GM12878 (cell line): ENCODE data around the gene INIP. TPM values are rescaled to one million over a fixed set of nuclear protein-coding genes. Genes with fewer than 3 reads are reported as not detected.

Source experiments
- ATAC-seq: fragments of 200-7000 bp; cut with Tn5 transposase; 3 replicates; pipeline ENCODE4 v1.9.1; 2020; ENCODE audit warnings: mild to moderate bottlenecking, moderate library complexity
- BruUV-seq: library from RNA; stranded (reverse); fragments of 400-500 nt; replicated peaks from 2 replicates; lab custom pipeline; 2021; lab: Mats Ljungman, UMichigan
- CTCF ChIA-PET: fragments of 300-600 bp; sonication (Branson Sonifier 250); formaldehyde crosslinking; extraction: SDS; loops from one replicate; lab custom pipeline; 2021; ENCODE audit warnings: inconsistent platforms; lab: Yijun Ruan, JAX
- POLR2A ChIA-PET: fragments of 350-600 bp; formaldehyde crosslinking; extraction: SDS; loops from one replicate; lab custom pipeline; 2021; ENCODE audit warnings: inconsistent platforms; lab: Charles Lee
- RAD21 ChIA-PET: fragments of 300-600 bp; sonication (Branson Sonifier 250); formaldehyde crosslinking; loops from one replicate; lab custom pipeline; 2023; ENCODE audit warnings: antibody characterized with exemption; ENCODE audit not compliant: unreplicated experiment; lab: Charles Lee
- SMC1A ChIA-PET: fragments of 300-600 bp; sonication (Branson Sonifier 250); formaldehyde crosslinking; loops from one replicate; lab custom pipeline; 2023; ENCODE audit not compliant: unreplicated experiment, uncharacterized antibody; lab: Charles Lee
- DNase-seq: peaks from one replicate; pipeline ENCODE4 v3.0.0-alpha.2; 2011; ENCODE audit warnings: low read depth, low spot score
- FAIRE-seq: peaks from 3 replicates; lab custom pipeline; 2011; peaks lifted over from hg19 to GRCh38; lab: Jason Lieb, UNC
- H2AFZ ChIP-seq: 2 replicates; pipeline ENCODE4 v1.6.0; 2011; ENCODE audit warnings: low read depth, low read length, control low read depth; ENCODE audit not compliant: control insufficient read depth
- H3K27ac ChIP-seq: 2 replicates; pipeline ENCODE4 v1.5.1; 2011; ENCODE audit warnings: control low read depth; ENCODE audit not compliant: control insufficient read depth, insufficient read depth
- H3K27me3 ChIP-seq, 2 experiments: replicated peaks in 1 of 2; 2 replicates each; pipeline versions ENCODE4 v1.6.0 to v1.6.1; 2011; ENCODE audit warnings: low read length in 1 of 2; ENCODE audit not compliant: control insufficient read depth in 2 of 2, insufficient read depth in 2 of 2
- H3K36me3 ChIP-seq, 2 experiments: 2 replicates each; pipeline ENCODE4 v1.5.1; 2011; ENCODE audit warnings: low read length in 1 of 2; ENCODE audit not compliant: control insufficient read depth in 2 of 2, insufficient read depth in 2 of 2
- H3K4me1 ChIP-seq: 2 replicates; pipeline ENCODE4 v1.6.1; 2011; ENCODE audit warnings: mild to moderate bottlenecking, low read length, moderate library complexity, mixed read lengths; ENCODE audit not compliant: control insufficient read depth, insufficient read depth
- H3K4me2 ChIP-seq: 2 replicates; pipeline ENCODE4 v1.6.0; 2011; ENCODE audit warnings: control low read depth; ENCODE audit not compliant: control insufficient read depth, insufficient read depth
- H3K4me3 ChIP-seq: fragments of 200-600 bp; sonication (generic); 2 replicates; pipeline ENCODE4 v1.5.1; 2016
- H3K79me2 ChIP-seq: 2 replicates; pipeline ENCODE4 v1.6.0; 2011; ENCODE audit warnings: low read length; ENCODE audit not compliant: control insufficient read depth, insufficient read depth
- H3K9ac ChIP-seq: 2 replicates; pipeline ENCODE4 v1.8.0; 2011; ENCODE audit warnings: low read length, control low read depth, mixed read lengths; ENCODE audit not compliant: control insufficient read depth, insufficient read depth
- H3K9me3 ChIP-seq: replicated peaks from 3 replicates; pipeline ENCODE4 v1.5.1; 2011; ENCODE audit warnings: mild to moderate bottlenecking, low read length; ENCODE audit not compliant: control insufficient read depth, insufficient read depth
- H4K20me1 ChIP-seq: 2 replicates; pipeline ENCODE4 v1.6.0; 2011; ENCODE audit not compliant: control insufficient read depth, insufficient read depth
- CREB1 ChIP-seq: IDR thresholded peaks from 2 replicates; pipeline ENCODE4 v1.6.1; 2012; ENCODE audit warnings: low read depth, mild to moderate bottlenecking, inconsistent platforms
- EGR1 ChIP-seq, 2 experiments: IDR thresholded peaks; 1 replicate in 1 of 2; 2 replicates in 1 of 2; pipeline ENCODE4 v1.6.1; 2011 to 2012; ENCODE audit warnings: low read depth in 2 of 2, low read length in 2 of 2, borderline replicate concordance in 1 of 2, mild to moderate bottlenecking in 1 of 2, moderate library complexity in 1 of 2
- ESRRA ChIP-seq: IDR thresholded peaks from 2 replicates; pipeline ENCODE4 v1.6.1; 2012; ENCODE audit warnings: mild to moderate bottlenecking, low read length, improper control_type of control experiment
- IKZF1 ChIP-seq: fragments of 450-650 bp; conservative IDR thresholded peaks from 2 replicates; pipeline ENCODE4 v1.6.1; 2017; ENCODE audit warnings: antibody characterized with exemption, mild to moderate bottlenecking
- KAT2A ChIP-seq: conservative IDR thresholded peaks from 2 replicates; pipeline ENCODE4 v1.6.1; 2011; ENCODE audit warnings: low read depth, low read length; ENCODE audit not compliant: control insufficient read depth
- NFYA ChIP-seq: IDR thresholded peaks from 2 replicates; pipeline ENCODE4 v1.6.1; 2011; ENCODE audit warnings: low read depth, mild to moderate bottlenecking, low read length, improper control_type of control experiment, borderline replicate concordance
- SIN3A ChIP-seq: IDR thresholded peaks from 2 replicates; pipeline ENCODE4 v1.6.1; 2012; ENCODE audit warnings: low read depth, low read length, improper control_type of control experiment
- SMAD1 ChIP-seq: fragments of 450-650 bp; IDR thresholded peaks from 2 replicates; pipeline ENCODE4 v1.6.1; 2018; ENCODE audit warnings: mild to moderate bottlenecking, low read depth; ENCODE audit not compliant: partially characterized antibody
- ZZZ3 ChIP-seq: IDR thresholded peaks from 2 replicates; pipeline ENCODE4 v1.6.1; 2011; ENCODE audit warnings: low read depth; ENCODE audit not compliant: control insufficient read depth, insufficient read length
- WGBS: methylation state at CpG from one replicate; pipeline ENCODE4 v1.1.6; 2016; ENCODE audit warnings: low lambda C conversion rate; ENCODE audit not compliant: insufficient replicate concordance, insufficient coverage; ENCODE audit errors: missing lambda C conversion rate; 5-methylcytosine and 5-hydroxymethylcytosine counted together
- in situ Hi-C: fragments of 300-500 bp; cut with MboI; formaldehyde crosslinking; loops from 9 replicates; pipeline ENCODE4 v1.14.3; 2018; ENCODE audit warnings: mixed read lengths
- intact Hi-C: fragments of 100-400 bp; cut with micrococcal nuclease; formaldehyde crosslinking; loops from one replicate; pipeline ENCODE4 v1.14.2; 2022; ENCODE audit not compliant: unreplicated experiment
- polyA plus RNA-seq, 11 experiments: library from polyadenylated mRNA; depleted of rRNA in 4 of 11; unstranded in 6 of 11; stranded (reverse) in 5 of 11; fragments of >200 nt; fragmentation: Nextera tagmentation in 4 of 11; fragmentation: Illumina TruSeq in 1 of 11; extraction: Ambion mirVana in 4 of 11; extraction: Trizol in 1 of 11; gene quantifications; 1 replicate in 1 of 11; 2 replicates in 10 of 11; pipeline versions ENCODE4 v1.2.1 to v1.2.3, GENCODE V29; 2011 to 2016; ENCODE audit warnings: inconsistent platforms in 2 of 11, missing spikeins in 2 of 11, low read depth in 1 of 11
- total RNA-seq, 4 experiments: library from RNA; depleted of rRNA in 3 of 4; stranded (reverse); fragments of >200 nt in 3 of 4; fragmentation: Illumina TruSeq in 1 of 4; extraction: Trizol in 1 of 4; gene quantifications; 2 replicates each; pipeline versions ENCODE4 v1.2.1 to v1.2.3, GENCODE V29; 2013 to 2021

INIP gene
- total and polyA plus RNA-seq, 10 of the 15 experiments (the other 5 are each of a cell fraction or from before 2014, with no cell fraction given), result 18.9 to 66.5 (median 37.7) TPM

- no TSS peak for BruUV-seq
- H4K20me1 ChIP-seq, result peaks cover under 1% of the 10 kb centered on the region
- H3K27ac ChIP-seq, result no peak overlapping the region
- RAD21 ChIA-PET, result no interaction called here
- FAIRE-seq, result no peak
- no peak overlapping the region for H3K4me2 ChIP-seq
- SMC1A ChIA-PET, result no interaction called here
- TF ChIP-seq IKZF1 (no peak), NFYA (no peak), SIN3A (no peak), KAT2A (no peak)
- TF ChIP-seq, all 136 proteins: peak for 0
- ATAC-seq (no peak), DNase-seq (no peak)
- no peaks in the 10 kb centered on the region for H3K36me3 ChIP-seq
- peaks cover 8% of the 10 kb centered on the region for H3K4me1 ChIP-seq
- POLR2A ChIA-PET, result no interaction called here
- in situ Hi-C loops (no loop called here), intact Hi-C loops (no loop called here)
- no peaks in the 10 kb centered on the region for H3K9me3 ChIP-seq
- H2AFZ ChIP-seq, result no peak overlapping the region
- no peaks in the 10 kb centered on the region for H3K79me2 ChIP-seq
- H3K4me3 ChIP-seq, result no peak overlapping the region
- no peak overlapping the region for H3K9ac ChIP-seq
- WGBS, result 71% methylated on average over 2 of the region's 2 CpGs
- CTCF ChIA-PET, result interaction anchor here (0.9 kb wide), 1 partner anchor 62 kb away, joined by 3 read pairs; no protein-coding TSS in a partner anchor
- H3K27me3 ChIP-seq, result no peaks in the 10 kb centered on the region; a peak in 1 of 4 replicates
Measured at GRCh38 chr9:112757940-112758339, 40.0 kb upstream of the INIP start.

DNA sequence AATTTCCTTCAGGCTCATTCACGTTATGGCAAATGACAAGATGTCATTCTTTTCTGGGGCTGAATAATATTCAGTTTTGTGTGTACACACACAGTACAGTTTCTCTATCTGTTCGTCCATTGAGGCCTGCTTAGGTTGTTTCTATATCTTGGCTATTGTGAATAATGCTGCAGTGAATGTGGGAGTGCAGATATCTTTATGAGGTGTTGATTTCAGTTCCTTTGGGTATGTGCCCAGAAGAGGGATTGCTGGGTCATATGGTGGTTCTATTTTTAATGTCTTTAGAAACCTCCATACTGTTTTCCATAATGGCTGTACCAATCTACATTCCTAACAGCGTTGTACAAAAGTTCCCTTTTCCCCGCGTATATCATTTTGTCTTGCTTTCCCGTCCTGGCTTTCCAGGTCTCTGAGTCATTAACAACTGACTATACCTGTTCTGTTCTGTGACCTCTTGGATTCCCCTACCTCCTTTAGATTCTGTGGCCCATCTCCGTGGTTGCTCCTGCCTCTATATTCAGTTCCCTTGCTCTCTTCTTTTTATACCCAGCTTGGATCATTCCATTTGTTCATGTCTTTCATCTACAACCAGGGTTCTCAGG lies 39.5 kb upstream of the INIP start:
- POLR2A ChIA-PET, result no interaction called here
- Histone ChIP-seq H3K9me3 (no peaks in the 10 kb centered on the region), H3K4me2 (no peak overlapping the region), H3K9ac (no peak overlapping the region), H3K27ac (no peak overlapping the region), H2AFZ (no peak overlapping the region), H3K27me3 (no peaks in the 10 kb centered on the region; a peak in 1 of 4 replicates), H4K20me1 (peaks cover 5% of the 10 kb centered on the region), H3K79me2 (no peaks in the 10 kb centered on the region), H3K36me3 (no peaks in the 10 kb centered on the region), H3K4me3 (no peak overlapping the region), H3K4me1 (peaks cover 8% of the 10 kb centered on the region)
- TF ChIP-seq ESRRA (no peak), ZZZ3 (no peak), SMAD1 (no peak), CREB1 (no peak), EGR1 (IDR thresholded peaks at IDR 0.05; ENCODE audit: borderline replicate concordance in 1 of 2, low read depth in 2 of 2, low read length in 2 of 2) (no peak)
- SMC1A ChIA-PET, result no interaction called here
- no peak for ATAC-seq
- intact Hi-C loops (no loop called here), in situ Hi-C loops (no loop called here)
- no peak for DNase-seq
- RAD21 ChIA-PET, result no interaction called here
- CTCF ChIA-PET, result interaction anchor here (0.9 kb wide), 1 partner anchor 62 kb away, joined by 3 read pairs; no protein-coding TSS in a partner anchor
- no peak for FAIRE-seq
- WGBS, result 76% methylated on average over 7 of the region's 7 CpGs
- no TSS peak for BruUV-seq
